Heart left ventricle (tissue), 16 donors: ENCODE measurements around the gene FAM234A. TPM values are rescaled to one million over a fixed set of nuclear protein-coding genes. Genes with fewer than 3 reads are reported as not detected.

Experiments used
- ATAC-seq, 4 donors: fragments of 200-7000 bp; cut with Tn5 transposase; one replicate each; pipeline ENCODE4 v1.9.1; 2020 to 2022; ENCODE audit warnings: moderate library complexity in 4 of 4, mild to moderate bottlenecking in 3 of 4, moderate number of reproducible peaks in 1 of 4
- DNase-seq, 5 donors: peaks; one replicate each; pipeline ENCODE4 v3.0.0-alpha.2; 2020
- H3K27ac ChIP-seq, 12 donors: fragments of 200-600 bp; sonication (generic) in 4 of 12; one replicate each; pipeline versions ENCODE4 v1.5.0 to v1.8.0; 2016 to 2022; ENCODE audit warnings: mild to moderate bottlenecking in 2 of 12
- H3K27me3 ChIP-seq, 9 donors: fragments of 200-600 bp; sonication (generic) in 2 of 9; one replicate each; pipeline versions ENCODE4 v1.5.1 to v1.8.0; 2016 to 2022; ENCODE audit warnings: mild to moderate bottlenecking in 3 of 9
- H3K36me3 ChIP-seq, 9 donors: fragments of 200-600 bp; sonication (generic) in 2 of 9; one replicate each; pipeline versions ENCODE4 v1.5.0 to v1.8.0; 2018 to 2022; ENCODE audit warnings: mild to moderate bottlenecking in 2 of 9
- H3K4me1 ChIP-seq, 12 donors: fragments of 200-600 bp; sonication (generic) in 4 of 12; one replicate each; pipeline versions ENCODE4 v1.5.0 to v1.8.0; 2016 to 2022; ENCODE audit warnings: mild to moderate bottlenecking in 3 of 12
- H3K4me3 ChIP-seq, 12 donors: fragments of 200-600 bp; sonication (generic) in 4 of 12; one replicate each; pipeline versions ENCODE4 v1.5.0 to v1.8.0; 2017 to 2022; ENCODE audit warnings: mild to moderate bottlenecking in 9 of 12, moderate library complexity in 4 of 12
- H3K9me3 ChIP-seq, 12 donors: fragments of 200-600 bp; sonication (generic) in 4 of 12; one replicate each; pipeline versions ENCODE4 v1.5.0 to v1.8.0; 2016 to 2022; ENCODE audit warnings: mild to moderate bottlenecking in 1 of 12
- CTCF ChIP-seq, 12 donors: fragments of 200-600 bp; sonication (generic) in 4 of 12; IDR thresholded peaks; one replicate each; pipeline versions ENCODE4 v1.5.0 to v1.8.0; 2018 to 2022; ENCODE audit warnings: antibody characterized with exemption in 12 of 12, mild to moderate bottlenecking in 5 of 12
- POLR2A ChIP-seq, 2 donors: fragments of 450-650 bp; IDR thresholded peaks; one replicate each; pipeline ENCODE4 v1.6.1; 2017; ENCODE audit warnings: antibody characterized with exemption in 2 of 2, mild to moderate bottlenecking in 2 of 2, moderate library complexity in 2 of 2
- WGBS, 4 donors: extraction: QIAGEN DNeasy Blood & Tissue Kit in 2 of 4; methylation state at CpG; one replicate each; pipeline versions ENCODE4 v1.1.5 to v1.1.7; 2013 to 2018; 5-methylcytosine and 5-hydroxymethylcytosine counted together
- intact Hi-C, 10 donors: fragments of 100-400 bp; cut with DNase I; formaldehyde crosslinking; loops; one replicate each; pipeline versions ENCODE4 v1.11.1 to v1.14.2; 2022
- polyA plus RNA-seq, 2 donors: library from polyadenylated mRNA; stranded (reverse); fragments of 200-250 nt; gene quantifications; one replicate each; pipeline ENCODE4 v1.2.3, GENCODE V29; 2013
- total RNA-seq, 9 donors: library from RNA; depleted of rRNA in 2 of 9; stranded (reverse); fragments of >200 nt in 2 of 9; fragmentation: NEBNext Ultra II Directional in 3 of 9; extraction: Animal tissue kit (Norgen Biotek cat#: 25700) in 3 of 9; gene quantifications; one replicate each; pipeline versions ENCODE4 v1.1.0 to v1.2.4, GENCODE V29; 2016 to 2023
- donor health status: ischemic (EF 13 %, LVEDD 7.1; RV severe dilation, severe dysfunction).
- donor health status: healthy with polysubstance abuse.
- donor health status: DM: no; HTN: yes; CAD: no.
- donor health status: DM: no; HTN: no; CAD: no.
- donor health status: ischemic (EF 25% LVEDD 6.9; RV normal size, moderate dysfunction).
- donor health status: ischemic (EF 25% LVEDD 5.7; RV mildly dilated, moderate dysfunction).
- donor health status: healthy.
- donor health status: DM: yes; HTN: yes; CAD: no.
- donor health status: ischemic (EF 35%, LVEDD 5.7; RV mildly dilated, moderate dysfunction).
- donor health status: nonischemic (EF 11% LVEDD 7.7; RV severe dilation, severe dysfunction).
- donor health status: DM: yes; HTN: yes; CAD: no.
- donor health status: PGD.
- donor health status: ischemic (EF 29% LVEDD 5.4; RV normal size, mild dysfunction).
- donor health status: nonischemic (EF 23%, LVEDD 6.1; RV moderate dilation, normal function).

The FAM234A gene
- total and polyA plus RNA-seq, 11 donors, result 110 to 201 (median 146) TPM

- DNase-seq, result no peak
- Histone ChIP-seq H3K27ac (no peak overlapping the region), H3K4me3 (no peak overlapping the region), H3K36me3 (peaks cover 0 to 36% (median 28%) of the 10 kb centered on the region in 9 donors), H3K9me3 (no peaks in the 10 kb centered on the region), H3K4me1 (peaks cover 0 to 12% (median 7%) of the 10 kb centered on the region in 12 donors), H3K27me3 (peaks cover 0 to 16% (median 8%) of the 10 kb centered on the region in 9 donors)
- WGBS, 4 donors, result 95 to 96% (median 96%) methylated on average over 32 to 48 of the region's 48 CpGs
- intact Hi-C loops, result loop anchor here in 1 of 10 donors (5.0 kb wide), 1 partner anchor 62 kb away; no protein-coding TSS in a partner anchor
- no peak for TF ChIP-seq CTCF (IDR thresholded peaks at IDR 0.05)
- TF ChIP-seq POLR2A (IDR thresholded peaks at IDR 0.05), result no peak
- ATAC-seq, result no peak
These were observed 50.8 kb downstream of the FAM234A start for GRCh38 chr16:285146-286055.

GRCh38 chr16:286491-287297, 52.1 kb downstream of the FAM234A start:
- peaks cover 0 to under 1% (median 0%) of the 10 kb centered on the region in 12 donors for H3K4me1 ChIP-seq
- DNase-seq (no peak), ATAC-seq (no peak)
- H3K9me3 ChIP-seq, result no peaks in the 10 kb centered on the region
- H3K36me3 ChIP-seq, result peaks cover 0 to 49% (median 35%) of the 10 kb centered on the region in 9 donors
- 89 to 93% (median 92%) methylated on average over 16 to 22 of the region's 22 CpGs for whole genome bisulfite sequencing, 4 donors
- H3K27ac ChIP-seq, result no peak overlapping the region
- TF ChIP-seq CTCF (IDR thresholded peaks at IDR 0.05) (no peak), POLR2A (IDR thresholded peaks at IDR 0.05) (no peak)
- H3K27me3 ChIP-seq, result peaks cover 0 to 4% (median 0%) of the 10 kb centered on the region in 9 donors
- intact Hi-C loops, result loop anchor here in 1 of 10 donors (5.0 kb wide), 1 partner anchor 61 kb away; no protein-coding TSS in a partner anchor
- H3K4me3 ChIP-seq, result no peak overlapping the region

- H3K27ac ChIP-seq, result no peak overlapping the region
- DNase-seq (no peak), ATAC-seq (no peak)
- H3K27me3 ChIP-seq, result no peaks in the 10 kb centered on the region
- H3K4me1 ChIP-seq, result no peaks in the 10 kb centered on the region
- H3K4me3 ChIP-seq, result no peak overlapping the region
- intact Hi-C loops, result loop anchor here in 1 of 10 donors (5.0 kb wide), 1 partner anchor 60 kb away; no protein-coding TSS in a partner anchor
- H3K36me3 ChIP-seq, result peaks cover 0 to 55% (median 37%) of the 10 kb centered on the region in 9 donors
- WGBS, 4 donors, result 86 to 94% (median 88%) methylated on average over 15 to 16 of the region's 16 CpGs
- H3K9me3 ChIP-seq, result no peaks in the 10 kb centered on the region
- no peak for TF ChIP-seq CTCF (IDR thresholded peaks at IDR 0.05)
These were observed 52.7 kb downstream of the FAM234A start for GRCh38 chr16:287298-287811.
